Gastroesophageal sphincter (tissue), 4 donors: ENCODE results near the gene TAX1BP1. TPM values are rescaled to one million over a fixed set of nuclear protein-coding genes. Genes with fewer than 3 reads are reported as not detected.
A peak's percentile ranks its signal among the peaks of the same experiment; 100 is the strongest.

Experiments
- ATAC-seq: fragments of 150-250 bp; one replicate; pipeline ENCODE4 v1.9.1; 2016; ENCODE audit warnings: mild to moderate bottlenecking, moderate library complexity
- H3K27ac ChIP-seq, 4 donors: fragments of 200-600 bp; sonication (generic) in 3 of 4; 1 replicate in 3 of 4; 2 replicates in 1 of 4; pipeline ENCODE4 v1.5.1; 2016 to 2019
- H3K27me3 ChIP-seq: fragments of 200-600 bp; sonication (generic); one replicate; pipeline ENCODE4 v1.5.1; 2019
- H3K36me3 ChIP-seq, 2 donors: fragments of 200-600 bp; sonication (generic); one replicate each; pipeline ENCODE4 v1.5.1; 2019; ENCODE audit warnings: control low read depth in 1 of 2
- H3K4me1 ChIP-seq, 3 donors: fragments of 200-600 bp; sonication (generic); 1 replicate in 2 of 3; 2 replicates in 1 of 3; pipeline ENCODE4 v1.5.1; 2016 to 2019; ENCODE audit warnings: control low read depth in 2 of 3
- H3K4me3 ChIP-seq, 2 donors: fragments of 200-600 bp; sonication (generic); one replicate each; pipeline ENCODE4 v1.5.1; 2019; ENCODE audit warnings: mild to moderate bottlenecking in 1 of 2, moderate library complexity in 1 of 2
- H3K9me3 ChIP-seq, 3 donors: fragments of 200-600 bp; sonication (generic); one replicate each; pipeline ENCODE4 v1.5.1; 2017 to 2019; ENCODE audit warnings: control low read depth in 2 of 3
- CTCF ChIP-seq, 4 experiments: fragments of 200-600 bp in 2 of 4; fragments of 450-650 bp in 2 of 4; sonication (generic) in 1 of 4; IDR thresholded peaks; one replicate each; pipeline ENCODE4 v1.5.1; 2017 to 2019; ENCODE audit warnings: antibody characterized with exemption in 4 of 4, mild to moderate bottlenecking in 2 of 4, moderate library complexity in 2 of 4
- EP300 ChIP-seq: sonication (generic); formaldehyde crosslinking; IDR thresholded peaks from one replicate; pipeline ENCODE4 v1.6.1; 2017; ENCODE audit warnings: antibody characterized with exemption, mild to moderate bottlenecking
- POLR2A ChIP-seq, 2 donors: fragments of 450-650 bp; IDR thresholded peaks; one replicate each; pipeline ENCODE4 v1.6.1; 2017; ENCODE audit warnings: antibody characterized with exemption in 2 of 2, mild to moderate bottlenecking in 2 of 2, moderate library complexity in 1 of 2
- POLR2AphosphoS5 ChIP-seq: sonication (generic); formaldehyde crosslinking; IDR thresholded peaks from one replicate; pipeline ENCODE4 v1.6.1; 2017; ENCODE audit warnings: antibody characterized with exemption
- WGBS, 2 donors: methylation state at CpG; one replicate each; pipeline ENCODE4 v1.1.5; 2018; ENCODE audit warnings: low coverage in 1 of 2; 5-methylcytosine and 5-hydroxymethylcytosine counted together
- total RNA-seq, 4 donors: library from RNA; depleted of rRNA; stranded (reverse); fragments of >200 nt; gene quantifications; one replicate each; pipeline ENCODE4 v1.1.0, GENCODE V29; 2016

Gene TAX1BP1
- 100 to 1,000 TPM; 118 to 151 (median 144) TPM for total RNA-seq

DNA sequence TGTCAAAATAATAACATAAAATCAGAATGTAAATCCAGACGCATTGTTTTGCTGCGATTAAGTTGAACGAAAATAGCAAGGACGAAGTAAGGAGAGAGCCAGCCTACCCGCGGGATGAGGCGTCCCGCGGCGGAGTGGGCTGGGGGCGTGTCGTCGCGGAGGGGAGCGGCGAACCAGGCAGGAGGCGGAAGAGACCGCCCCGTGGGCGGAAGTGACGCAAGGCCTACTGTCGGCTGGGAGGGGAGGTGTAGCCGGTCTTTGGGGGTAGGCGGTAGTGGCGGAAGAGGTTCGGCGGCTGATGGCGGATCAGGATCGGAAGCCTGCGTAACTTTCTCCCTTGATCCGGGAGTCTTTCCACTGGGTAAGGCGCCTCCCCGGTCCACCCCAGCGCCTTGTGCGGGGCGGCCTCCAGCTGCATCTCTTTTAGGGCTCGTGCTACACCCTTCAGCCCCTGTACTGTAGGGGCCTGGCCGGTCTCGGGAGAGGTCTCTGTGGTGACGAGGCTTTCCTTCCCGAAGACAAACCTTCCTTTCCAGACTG, at the start of gene TAX1BP1:
Gene TAX1BP1, plus strand, starts transcription at position 254 of the 540 bp plus-strand sequence. CDS start 8,363 bp downstream, outside the sequence.
- Histone ChIP-seq H3K36me3 (no peaks in the 10 kb centered on the region), H3K27me3 (no peaks in the 10 kb centered on the region), H3K4me3 (peak within 1 kb of the TSS; percentile 72 to 93), H3K9me3 (no peaks in the 10 kb centered on the region), H3K4me1 (peaks cover 0 to 53% (median 6%) of the 10 kb centered on the region in 3 donors), H3K27ac (peak within 1 kb of the TSS; percentile 87 to 99 (median 96))
- 0% methylated on average over 1 to 22 of the region's 41 CpGs for WGBS, 2 donors
- peak in 2 of 4 experiments; percentile 7 to 21 for TF ChIP-seq CTCF (IDR thresholded peaks at IDR 0.05)
- peak; percentile 98 for TF ChIP-seq POLR2AphosphoS5
- no peak for TF ChIP-seq EP300
- TF ChIP-seq POLR2A (IDR thresholded peaks at IDR 0.05), result peak; percentile 94 to 96
- ATAC-seq, result peak; percentile 99

GRCh38 chr7:27690649-27691048, 49.3 kb upstream of the TAX1BP1 start:
- Histone ChIP-seq H3K36me3 (no peaks in the 10 kb centered on the region), H3K4me1 (no peaks in the 10 kb centered on the region), H3K4me3 (no peak overlapping the region), H3K27me3 (no peaks in the 10 kb centered on the region), H3K9me3 (peaks cover 0 to 3% (median 0%) of the 10 kb centered on the region in 3 donors), H3K27ac (no peak overlapping the region)
- ATAC-seq, result no peak
- no peak for TF ChIP-seq POLR2AphosphoS5
- TF ChIP-seq EP300, result no peak
- TF ChIP-seq POLR2A (IDR thresholded peaks at IDR 0.05), result no peak
- no peak for TF ChIP-seq CTCF (IDR thresholded peaks at IDR 0.05)

DNA sequence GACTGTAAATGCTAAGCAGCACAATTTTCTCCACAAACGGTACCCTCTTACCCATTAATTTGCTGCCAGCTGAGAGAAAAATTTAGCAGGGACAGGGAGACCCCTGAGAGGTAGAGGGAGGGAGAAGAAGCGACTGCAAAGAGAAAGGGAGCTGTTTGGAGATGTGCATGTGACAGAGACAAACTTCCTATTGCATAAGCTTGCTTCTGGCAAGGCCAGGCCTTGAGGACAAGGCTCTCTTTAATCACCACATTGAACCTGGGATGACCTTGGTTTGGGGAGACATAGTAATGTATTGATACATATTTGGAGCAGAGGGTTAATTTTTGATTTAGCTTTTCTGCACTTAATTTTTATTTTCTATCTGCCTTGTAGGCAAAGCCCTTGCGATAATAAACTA, 46.2 kb upstream of the TAX1BP1 start:
- TF ChIP-seq POLR2A (IDR thresholded peaks at IDR 0.05), result no peak
- TF ChIP-seq EP300, result no peak
- TF ChIP-seq POLR2AphosphoS5, result no peak
- no peak for TF ChIP-seq CTCF (IDR thresholded peaks at IDR 0.05)
- no peaks in the 10 kb centered on the region for H3K4me1 ChIP-seq
- H3K27ac ChIP-seq, result no peak overlapping the region
- no peak for ATAC-seq
- H3K36me3 ChIP-seq, result no peaks in the 10 kb centered on the region
- no peaks in the 10 kb centered on the region for H3K27me3 ChIP-seq
- 55 to 66% methylated on average over 3 of the region's 3 CpGs for WGBS, 2 donors
- no peak overlapping the region for H3K4me3 ChIP-seq
- H3K9me3 ChIP-seq, result no peaks in the 10 kb centered on the region

GRCh38 chr7:27695096-27695495, 44.9 kb upstream of the TAX1BP1 start:
- Histone ChIP-seq H3K9me3 (no peaks in the 10 kb centered on the region), H3K27me3 (no peaks in the 10 kb centered on the region), H3K36me3 (no peaks in the 10 kb centered on the region), H3K4me3 (no peak overlapping the region), H3K27ac (no peak overlapping the region), H3K4me1 (no peaks in the 10 kb centered on the region)
- WGBS, 2 donors, result 66 to 74% methylated on average over 4 of the region's 4 CpGs
- no peak for ATAC-seq
- TF ChIP-seq EP300 (no peak), POLR2AphosphoS5 (no peak), CTCF (IDR thresholded peaks at IDR 0.05) (no peak)

DNA sequence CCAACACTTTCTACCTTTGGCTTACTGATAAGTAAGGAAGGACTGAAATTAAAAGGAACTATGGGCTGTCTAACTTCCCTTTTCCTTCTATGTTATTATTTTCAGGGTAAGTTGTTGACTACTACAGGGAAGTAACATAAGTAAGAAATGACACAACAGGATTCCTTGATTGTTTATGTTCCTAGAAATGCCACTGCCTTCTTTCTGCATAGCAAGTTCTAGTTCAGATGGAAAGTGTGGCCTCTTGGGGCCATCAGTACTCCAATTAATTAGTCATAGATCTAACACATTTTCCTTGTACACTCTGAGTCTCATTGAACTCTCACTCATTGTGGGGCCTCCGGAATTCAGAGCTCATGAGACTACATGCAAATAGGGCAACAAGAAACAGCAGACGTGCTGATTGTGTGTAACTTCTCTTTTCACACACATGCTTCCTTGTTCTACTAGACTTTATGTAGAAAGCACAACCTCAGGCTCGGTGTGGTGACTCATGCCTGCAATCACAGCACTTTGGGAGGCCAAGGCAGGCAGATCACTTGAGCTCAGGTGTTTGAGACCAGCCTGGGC, 42.0 kb upstream of the TAX1BP1 start:
- peaks cover 6% of the 10 kb centered on the region for H3K27me3 ChIP-seq
- no peak overlapping the region for H3K4me3 ChIP-seq
- no peaks in the 10 kb centered on the region for H3K36me3 ChIP-seq
- WGBS, 2 donors, result 41 to 63% methylated on average over 2 to 3 of the region's 3 CpGs
- no peaks in the 10 kb centered on the region for H3K4me1 ChIP-seq
- no peak for ATAC-seq
- H3K27ac ChIP-seq, result no peak overlapping the region
- no peak for TF ChIP-seq EP300
- TF ChIP-seq CTCF (IDR thresholded peaks at IDR 0.05), result no peak
- no peak for TF ChIP-seq POLR2AphosphoS5
- no peak for TF ChIP-seq POLR2A (IDR thresholded peaks at IDR 0.05)
- no peaks in the 10 kb centered on the region for H3K9me3 ChIP-seq
